NCI-H2196 treated with DMSO at 0.1 percent for 48 hours (cell line): ENCODE results near the gene FOXL2.

Experiments used
- DNase-seq: peaks from one replicate; lab custom pipeline; 2025; ENCODE audit not compliant: unreplicated experiment; lab: John Stamatoyannopoulos, UW

Gene FOXL2

GRCh38 chr3:138945709-138946662 lies 951 bp downstream of the FOXL2 start:
- peak; percentile 55 for DNase-seq

GRCh38 chr3:138944929-138945708 lies 1.8 kb downstream of the FOXL2 start:
- no peak for DNase-seq

- DNase-seq, result no peak
These were observed 2.3 kb downstream of the FOXL2 start for GRCh38 chr3:138944654-138944928.

- no peak for DNase-seq
These were observed 2.9 kb downstream of the FOXL2 start for GRCh38 chr3:138943724-138944653.

GRCh38 chr3:138942861-138943623 lies 3.9 kb downstream of the FOXL2 start:
- no peak for DNase-seq

- no peak for DNase-seq
These were observed 4.7 kb downstream of the FOXL2 start for GRCh38 chr3:138942271-138942670.

GRCh38 chr3:138941259-138941885 lies 5.6 kb downstream of the FOXL2 start:
- no peak for DNase-seq

- no peak for DNase-seq
These were observed 6.5 kb downstream of the FOXL2 start for GRCh38 chr3:138940446-138940845.

- no peak for DNase-seq
These were observed 7.2 kb downstream of the FOXL2 start for GRCh38 chr3:138939561-138940241.

- no peak for DNase-seq
These were observed 7.9 kb downstream of the FOXL2 start for GRCh38 chr3:138938877-138939560.

GRCh38 chr3:138938056-138938876 lies 8.7 kb downstream of the FOXL2 start:
- no peak for DNase-seq

GRCh38 chr3:138937690-138938055 lies 9.3 kb downstream of the FOXL2 start:
- no peak for DNase-seq

- no peak for DNase-seq
These were observed 9.9 kb downstream of the FOXL2 start for GRCh38 chr3:138936741-138937689.

GRCh38 chr3:138935863-138936740 lies 10.8 kb downstream of the FOXL2 start:
- DNase-seq, result peak; percentile 64

- no peak for DNase-seq
These were observed 11.5 kb downstream of the FOXL2 start for GRCh38 chr3:138935505-138935862.
